ENCODE measurements around the gene BANP. TPM values are rescaled to one million over a fixed set of nuclear protein-coding genes. Genes with fewer than 3 reads are reported as not detected.

BANP gene
- total and polyA plus RNA-seq, 12 donors: 10.4 to 29.8 (median 21.7) TPM

DNA sequence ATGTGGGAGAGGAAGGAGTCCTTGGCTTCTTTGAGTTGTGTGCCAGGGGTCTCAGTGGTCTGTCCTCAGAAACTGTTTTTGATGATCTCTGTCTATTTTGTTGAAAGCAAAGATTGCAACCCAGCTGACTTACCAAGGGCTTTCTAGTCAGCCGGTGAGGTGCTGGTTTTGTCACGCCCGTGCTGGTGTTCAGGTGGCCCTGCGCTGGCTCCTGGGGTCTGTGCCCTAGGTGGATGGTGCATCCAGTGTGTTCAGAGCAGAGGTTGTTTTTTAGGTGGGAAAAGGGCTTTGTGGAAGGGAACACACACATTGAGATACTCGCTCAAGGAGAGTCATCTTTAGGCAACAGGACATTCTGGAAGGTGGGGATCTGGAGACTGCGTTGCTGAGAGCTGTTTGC lies 51.0 kb downstream of the BANP start:
- no peaks in the 10 kb centered on the region for H3K27me3 ChIP-seq
- no peaks in the 10 kb centered on the region for H3K4me1 ChIP-seq (replicated peaks in 1 of 2)
- TF ChIP-seq POLR2A (IDR thresholded peaks at IDR 0.05): no peak
- TF ChIP-seq, protein P1, sequence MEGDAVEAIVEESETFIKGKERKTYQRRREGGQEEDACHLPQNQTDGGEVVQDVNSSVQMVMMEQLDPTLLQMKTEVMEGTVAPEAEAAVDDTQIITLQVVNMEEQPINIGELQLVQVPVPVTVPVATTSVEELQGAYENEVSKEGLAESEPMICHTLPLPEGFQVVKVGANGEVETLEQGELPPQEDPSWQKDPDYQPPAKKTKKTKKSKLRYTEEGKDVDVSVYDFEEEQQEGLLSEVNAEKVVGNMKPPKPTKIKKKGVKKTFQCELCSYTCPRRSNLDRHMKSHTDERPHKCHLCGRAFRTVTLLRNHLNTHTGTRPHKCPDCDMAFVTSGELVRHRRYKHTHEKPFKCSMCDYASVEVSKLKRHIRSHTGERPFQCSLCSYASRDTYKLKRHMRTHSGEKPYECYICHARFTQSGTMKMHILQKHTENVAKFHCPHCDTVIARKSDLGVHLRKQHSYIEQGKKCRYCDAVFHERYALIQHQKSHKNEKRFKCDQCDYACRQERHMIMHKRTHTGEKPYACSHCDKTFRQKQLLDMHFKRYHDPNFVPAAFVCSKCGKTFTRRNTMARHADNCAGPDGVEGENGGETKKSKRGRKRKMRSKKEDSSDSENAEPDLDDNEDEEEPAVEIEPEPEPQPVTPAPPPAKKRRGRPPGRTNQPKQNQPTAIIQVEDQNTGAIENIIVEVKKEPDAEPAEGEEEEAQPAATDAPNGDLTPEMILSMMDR (IDR thresholded peaks at IDR 0.05): no peak
- intact Hi-C loops (cut with DNase I): no loop called here
- peaks cover 0 to 6% of the 10 kb centered on the region in 2 donors for H3K36me3 ChIP-seq (replicated peaks in 1 of 2)
- no peaks in the 10 kb centered on the region for H3K9me3 ChIP-seq (replicated peaks in 1 of 3)
- H3K27ac ChIP-seq: no peak overlapping the region
- no peak for DNase-seq
- H3K4me3 ChIP-seq: no peak overlapping the region
- WGBS, 4 donors: 92 to 99% (median 94%) methylated on average over 6 of the region's 6 CpGs

DNA sequence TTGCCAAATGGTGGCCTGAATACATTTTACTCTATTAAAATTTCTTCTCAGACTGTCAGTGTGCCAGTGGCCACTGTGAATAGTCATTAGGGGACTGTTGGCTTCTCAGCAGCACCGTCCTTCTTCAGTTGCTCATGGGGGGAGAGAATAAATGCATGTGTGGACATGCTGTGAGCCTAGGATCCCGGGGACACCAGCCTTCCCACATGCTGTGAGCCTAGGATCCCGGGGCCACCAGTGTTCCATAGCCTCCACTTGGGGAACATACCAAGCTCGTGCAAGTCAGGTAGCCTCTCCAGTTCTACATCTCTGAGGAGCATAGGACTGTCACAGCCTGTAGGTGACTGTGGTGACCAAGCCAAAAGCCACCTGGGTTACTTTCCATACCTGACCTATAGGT lies 51.5 kb downstream of the BANP start:
- H3K9me3 ChIP-seq (replicated peaks in 1 of 3): no peaks in the 10 kb centered on the region
- H3K27me3 ChIP-seq: no peaks in the 10 kb centered on the region
- intact Hi-C loops (cut with DNase I): no loop called here
- TF ChIP-seq POLR2A (IDR thresholded peaks at IDR 0.05): no peak
- TF ChIP-seq, protein P1 (IDR thresholded peaks at IDR 0.05): no peak
- no peak overlapping the region for H3K4me3 ChIP-seq
- DNase-seq: peak in 1 of 7 donors; percentile 5
- no peak overlapping the region for H3K27ac ChIP-seq
- H3K36me3 ChIP-seq (replicated peaks in 1 of 2): peaks cover 0 to 11% of the 10 kb centered on the region in 2 donors
- WGBS, 4 donors: 94 to 98% (median 96%) methylated on average over 3 to 4 of the region's 4 CpGs
- H3K4me1 ChIP-seq (replicated peaks in 1 of 2): no peaks in the 10 kb centered on the region

DNA sequence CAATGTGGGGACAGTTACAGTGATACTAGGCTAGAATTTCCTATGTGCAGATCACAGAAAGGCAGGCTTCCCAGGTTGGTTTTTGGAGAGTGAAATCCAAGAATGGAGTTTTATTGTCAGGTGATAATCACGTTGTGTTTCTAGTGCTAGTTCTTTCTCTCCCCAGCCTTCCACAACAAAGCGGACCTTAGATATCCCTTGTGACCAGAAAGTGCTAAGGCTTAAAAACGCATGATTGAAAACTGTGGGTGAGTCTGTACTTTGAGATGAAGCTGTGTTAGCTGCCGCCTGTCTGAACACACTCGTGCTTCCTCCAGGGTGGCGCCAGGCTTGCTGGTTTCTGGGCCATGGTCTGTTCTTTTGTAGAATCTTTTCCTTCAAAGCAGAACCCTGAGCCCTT lies 52.1 kb downstream of the BANP start:
- intact Hi-C loops (cut with DNase I): no loop called here
- Histone ChIP-seq H3K27ac (no peak overlapping the region), H3K4me1 (replicated peaks in 1 of 2) (no peaks in the 10 kb centered on the region), H3K27me3 (no peaks in the 10 kb centered on the region), H3K4me3 (no peak overlapping the region), H3K36me3 (replicated peaks in 1 of 2) (peaks cover 0 to 11% of the 10 kb centered on the region in 2 donors), H3K9me3 (replicated peaks in 1 of 3) (no peaks in the 10 kb centered on the region)
- TF ChIP-seq, protein P1 (IDR thresholded peaks at IDR 0.05): no peak
- no peak for TF ChIP-seq POLR2A (IDR thresholded peaks at IDR 0.05)
- DNase-seq: no peak
- WGBS, 4 donors: 93 to 97% (median 97%) methylated on average over 6 of the region's 6 CpGs

DNA sequence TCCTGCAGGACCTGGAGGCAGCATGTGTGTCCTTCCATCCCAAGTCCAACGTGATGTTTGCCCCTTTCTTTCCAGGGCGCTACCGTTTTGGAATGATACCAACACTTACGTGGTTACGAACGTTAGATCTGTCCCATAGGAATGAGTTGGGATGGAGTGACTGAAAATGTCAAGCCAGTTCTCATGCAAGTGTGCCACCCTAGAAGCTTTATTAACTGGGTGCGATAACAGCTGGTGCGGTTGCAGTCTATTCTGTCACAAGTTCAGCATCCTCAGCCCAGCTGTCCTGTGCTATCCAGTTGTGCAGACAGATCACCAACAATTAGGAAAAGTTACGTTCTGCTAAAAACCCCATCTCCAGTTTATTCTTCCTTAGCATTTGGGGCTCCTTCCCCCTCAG lies 52.5 kb downstream of the BANP start:
- Histone ChIP-seq H3K4me3 (no peak overlapping the region), H3K27me3 (no peaks in the 10 kb centered on the region), H3K27ac (no peak overlapping the region), H3K4me1 (replicated peaks in 1 of 2) (no peaks in the 10 kb centered on the region), H3K36me3 (replicated peaks in 1 of 2) (peaks cover 0 to 11% of the 10 kb centered on the region in 2 donors), H3K9me3 (replicated peaks in 1 of 3) (no peaks in the 10 kb centered on the region)
- no peak for TF ChIP-seq POLR2A (IDR thresholded peaks at IDR 0.05)
- TF ChIP-seq, protein P1 (IDR thresholded peaks at IDR 0.05): no peak
- no peak for DNase-seq
- intact Hi-C loops (cut with DNase I): no loop called here
- WGBS, 4 donors: 91 to 95% (median 93%) methylated on average over 9 of the region's 9 CpGs
